Stimulated activated CD8-positive, alpha-beta memory T cell treated with anti-CD3 and anti-CD28 coated beads, Interleukin-15, amount 100 ng/mL, for 48 hours (primary cell): Measurements from ENCODE around the gene SRCIN1.

ENCODE experiments used
- DNase-seq, 2 donors: peaks; one replicate each; pipeline ENCODE4 v3.0.0-alpha.2; 2020; ENCODE audit warnings: low read depth in 2 of 2

The SRCIN1 gene

DNA sequence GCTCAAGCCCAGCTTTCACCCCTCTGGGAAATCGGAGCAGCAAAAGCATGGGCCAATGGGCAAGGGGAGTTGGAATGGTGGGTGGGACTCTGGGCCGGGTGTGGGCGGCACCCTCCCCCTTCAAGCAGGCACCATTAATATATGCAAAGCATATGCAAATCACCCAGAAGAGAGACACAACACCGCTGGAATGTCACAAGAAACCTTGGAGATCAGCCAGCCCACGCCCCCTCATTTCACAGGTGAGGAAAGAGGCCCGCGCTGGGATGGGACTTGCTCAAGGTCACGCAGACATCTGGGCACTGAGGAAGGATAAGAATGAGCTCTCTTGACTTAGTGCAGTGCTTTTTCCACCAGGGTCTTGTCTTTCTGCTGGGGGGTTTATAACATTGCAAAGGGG lies 4.8 kb downstream of the SRCIN1 start:
- no peak for DNase-seq

- DNase-seq: no peak
Measured at GRCh38 chr17:38600416-38600815, 5.3 kb downstream of the SRCIN1 start.

DNA sequence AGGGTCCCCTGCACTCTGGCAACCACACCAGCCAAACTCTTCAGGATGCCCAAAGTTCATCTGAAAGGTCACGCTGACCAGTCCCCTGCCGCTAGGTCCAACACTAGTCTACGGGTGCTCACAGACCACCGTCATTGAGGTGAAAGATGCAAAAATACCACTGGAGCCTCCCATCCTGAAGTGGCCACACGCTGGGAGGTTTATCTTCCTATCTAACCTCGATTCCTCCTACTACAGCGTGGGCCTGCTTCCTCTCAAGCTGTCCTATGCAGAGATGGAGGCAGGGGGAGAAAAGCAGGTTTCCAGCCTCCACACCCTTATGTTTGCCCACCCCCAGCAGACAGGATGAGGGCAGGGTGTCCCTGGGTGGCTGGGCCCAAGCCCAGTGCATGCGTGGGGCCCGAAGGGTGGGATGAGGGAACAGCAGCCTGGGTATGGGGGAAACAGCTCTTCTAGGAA lies 6.3 kb downstream of the SRCIN1 start:
- no peak for DNase-seq

DNA sequence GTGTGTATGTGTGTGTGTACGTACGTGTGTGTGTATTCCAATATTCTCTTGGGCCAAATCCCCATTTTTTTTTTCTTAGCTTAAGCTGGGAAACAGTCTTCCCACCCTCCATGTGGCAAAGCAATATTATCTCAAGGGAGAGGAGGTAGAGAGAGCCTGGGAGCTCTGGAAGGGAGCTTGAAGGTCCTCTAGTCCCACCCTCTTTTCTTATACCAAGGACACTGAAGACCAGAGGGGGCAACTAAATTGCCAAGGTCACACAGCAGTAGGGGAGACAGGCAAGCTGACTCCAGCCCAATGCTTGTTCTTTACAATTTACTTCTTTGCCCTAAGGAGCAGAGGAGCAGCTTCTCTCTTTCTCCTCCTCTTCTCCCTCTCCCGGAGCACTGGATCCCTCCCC lies 6.8 kb downstream of the SRCIN1 start:
- DNase-seq: no peak

GRCh38 chr17:38598536-38598935 lies 7.2 kb downstream of the SRCIN1 start:
- no peak for DNase-seq

- no peak for DNase-seq
Measured at GRCh38 chr17:38597375-38597774, 8.4 kb downstream of the SRCIN1 start.

DNA sequence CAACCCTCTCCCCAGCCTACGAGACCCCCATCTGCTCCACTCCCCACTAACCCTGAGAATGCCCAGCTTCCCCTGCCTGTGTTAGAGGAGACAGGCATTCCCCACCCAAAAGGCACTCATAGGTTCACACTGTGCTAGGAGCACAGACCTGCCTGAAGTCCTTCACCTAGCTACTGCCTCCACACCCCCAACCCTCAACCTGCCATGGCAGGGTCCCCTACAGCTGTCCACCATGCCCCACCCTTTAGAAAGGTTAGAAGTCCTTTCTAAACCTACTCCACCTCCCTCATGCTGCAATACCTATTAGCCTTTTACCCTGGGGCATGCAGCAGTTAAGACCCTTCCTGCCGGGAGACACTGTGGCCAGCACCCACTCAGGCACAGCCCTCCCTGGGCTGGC lies 9.1 kb downstream of the SRCIN1 start:
- DNase-seq: no peak

GRCh38 chr17:38595892-38596291 lies 9.9 kb downstream of the SRCIN1 start:
- no peak for DNase-seq

DNA sequence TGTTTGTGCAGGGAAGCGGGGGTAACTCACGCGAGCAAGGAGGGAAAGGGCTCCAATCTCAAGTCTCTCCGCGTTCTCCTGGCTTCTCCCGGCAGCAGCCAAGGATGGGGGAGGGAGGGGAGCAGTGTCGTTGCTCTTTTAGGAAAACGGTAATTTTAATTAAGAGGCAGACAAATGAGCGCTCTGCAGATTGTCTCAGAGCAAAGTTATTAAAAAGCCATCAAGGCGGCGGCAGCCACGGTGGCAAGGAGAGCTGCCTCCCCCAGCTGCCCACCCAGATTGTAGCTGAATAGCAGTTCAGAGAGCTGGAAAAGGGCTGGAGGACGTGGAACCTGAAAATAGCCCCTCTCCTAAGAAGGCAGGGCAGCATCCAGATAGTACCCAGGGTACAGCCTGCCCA lies 11.6 kb downstream of the SRCIN1 start:
- no peak for DNase-seq

GRCh38 chr17:38592487-38592886 lies 13.3 kb downstream of the SRCIN1 start:
- DNase-seq: no peak

GRCh38 chr17:38591759-38592241 lies 14.0 kb downstream of the SRCIN1 start:
- no peak for DNase-seq

GRCh38 chr17:38590988-38591758 lies 14.6 kb downstream of the SRCIN1 start:
- no peak for DNase-seq

DNA sequence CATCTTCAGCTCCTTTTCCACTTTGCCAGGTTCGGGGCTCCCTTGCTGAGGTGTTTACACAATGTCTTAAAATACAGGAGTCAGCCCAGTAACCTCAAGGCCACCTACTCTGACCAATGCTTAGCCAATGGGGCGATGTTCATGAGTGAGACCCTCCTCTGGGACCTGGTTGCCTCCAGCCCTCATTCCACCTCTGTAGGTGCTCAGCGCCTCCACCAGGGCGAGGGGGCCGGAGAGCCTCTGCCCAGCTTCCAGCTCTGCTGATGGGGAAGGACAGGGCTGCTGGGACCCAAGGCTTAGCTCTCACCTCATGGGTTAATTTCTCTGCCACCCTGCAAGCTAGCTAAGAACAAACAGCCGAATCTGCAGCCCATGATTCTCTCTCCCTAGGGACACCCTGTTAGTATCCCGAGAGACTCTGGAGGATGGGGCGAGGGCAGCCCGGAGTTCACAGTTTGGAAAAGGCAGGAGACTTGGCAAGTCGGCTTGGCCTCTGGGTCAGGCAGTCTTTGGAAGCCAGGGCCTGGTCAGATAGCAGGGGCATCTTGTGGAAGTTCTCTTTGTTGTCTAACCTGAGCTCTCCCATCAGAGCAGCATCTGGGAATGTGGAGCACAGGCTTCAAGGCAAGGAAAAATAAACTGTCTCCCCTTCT lies 16.2 kb downstream of the SRCIN1 start:
- no peak for DNase-seq

GRCh38 chr17:38588788-38589174 lies 17.0 kb downstream of the SRCIN1 start:
- DNase-seq: no peak

GRCh38 chr17:38587947-38588787 lies 17.6 kb downstream of the SRCIN1 start:
- DNase-seq: no peak

- DNase-seq: no peak
Measured at GRCh38 chr17:38587203-38587602, 18.5 kb downstream of the SRCIN1 start.

DNA sequence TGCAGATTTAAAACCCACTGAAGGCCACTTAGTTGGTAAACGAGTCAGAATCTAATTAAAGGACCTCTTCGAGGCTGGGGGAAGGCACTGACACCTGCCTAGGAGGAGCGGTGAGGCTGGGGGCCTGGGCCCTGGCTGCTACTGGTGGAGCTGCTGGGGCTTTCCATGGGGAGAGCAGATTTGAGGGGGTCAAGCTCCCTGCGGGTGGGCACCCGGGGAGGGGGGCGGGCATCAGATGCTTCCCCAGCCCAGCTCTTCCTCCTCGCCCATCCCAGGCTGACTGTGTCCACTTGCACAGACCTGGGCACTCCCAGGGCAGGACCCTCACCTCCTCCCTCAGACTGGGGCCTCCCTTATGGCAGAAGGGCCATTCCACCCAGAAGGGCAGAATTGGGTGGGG lies 19.0 kb downstream of the SRCIN1 start:
- DNase-seq: no peak

DNA sequence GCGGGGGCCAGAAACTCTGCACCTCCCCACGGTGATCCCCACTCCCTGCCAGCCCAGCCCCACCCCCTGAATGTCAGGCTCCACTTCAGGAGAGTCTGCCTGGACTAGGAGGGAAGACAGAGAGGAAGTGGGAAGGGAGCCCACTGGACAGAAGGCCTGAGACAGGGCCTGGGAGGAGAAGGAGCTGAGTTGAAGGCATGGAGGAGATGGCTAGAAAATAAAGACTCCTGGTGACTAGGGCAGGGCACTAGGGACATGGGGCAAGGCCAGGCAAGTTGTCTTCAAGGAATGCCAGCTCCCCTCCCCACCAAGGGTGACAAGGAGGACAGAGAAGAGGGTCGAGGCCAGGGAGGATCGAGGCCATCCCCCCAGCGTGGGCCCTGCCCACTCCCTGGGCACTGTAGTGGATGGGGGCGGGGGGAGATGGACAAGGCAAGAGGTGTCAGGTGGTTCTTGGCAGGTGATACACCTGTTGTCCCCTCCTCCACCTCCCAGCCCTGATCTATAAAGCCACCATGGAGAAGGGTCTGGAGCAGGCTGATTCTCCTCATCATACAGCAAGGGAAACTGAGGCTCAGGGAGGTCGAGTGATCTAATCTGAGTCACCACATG lies 19.7 kb downstream of the SRCIN1 start:
- no peak for DNase-seq

DNA sequence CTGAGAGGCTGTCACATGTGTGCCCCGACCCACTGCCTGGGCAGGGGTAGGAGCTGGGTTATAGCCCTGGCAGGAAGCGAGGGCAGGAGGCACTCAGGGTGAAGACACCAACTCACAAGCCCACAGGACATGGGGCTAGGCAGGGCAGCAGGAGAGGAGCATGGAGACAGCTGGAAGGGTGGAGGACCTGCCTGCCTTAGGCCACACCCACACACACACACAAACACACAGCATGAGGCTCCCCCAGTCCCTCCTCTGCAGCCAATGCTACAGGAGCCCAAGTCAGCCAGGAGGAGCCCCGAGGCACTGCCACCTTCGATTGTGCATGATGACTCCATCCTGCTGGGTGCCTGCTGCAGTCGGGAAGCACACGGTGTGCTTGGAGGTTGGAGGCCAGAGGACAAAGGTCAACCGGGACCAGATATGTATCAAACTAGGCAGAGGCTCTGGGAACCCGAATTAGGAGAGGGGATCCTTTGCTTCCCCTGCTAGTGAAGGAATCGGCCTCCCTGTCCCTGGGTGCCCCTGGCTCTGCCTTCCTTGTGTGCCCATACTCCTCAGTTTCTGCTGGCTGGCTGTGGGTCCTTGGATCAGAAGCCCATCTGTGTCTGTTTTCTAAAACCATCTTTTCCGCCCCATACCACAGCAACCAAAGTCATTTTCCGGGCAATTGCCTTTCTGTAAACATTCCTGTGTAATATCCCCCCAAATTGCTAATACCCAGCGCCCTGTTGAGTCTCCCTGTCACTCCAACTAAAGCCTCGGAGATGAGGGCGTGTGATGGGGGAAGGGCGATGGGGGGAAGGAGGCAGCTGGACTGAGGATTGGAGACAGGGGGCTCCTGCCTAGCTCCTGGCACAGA lies 20.5 kb downstream of the SRCIN1 start:
- DNase-seq: no peak

DNA sequence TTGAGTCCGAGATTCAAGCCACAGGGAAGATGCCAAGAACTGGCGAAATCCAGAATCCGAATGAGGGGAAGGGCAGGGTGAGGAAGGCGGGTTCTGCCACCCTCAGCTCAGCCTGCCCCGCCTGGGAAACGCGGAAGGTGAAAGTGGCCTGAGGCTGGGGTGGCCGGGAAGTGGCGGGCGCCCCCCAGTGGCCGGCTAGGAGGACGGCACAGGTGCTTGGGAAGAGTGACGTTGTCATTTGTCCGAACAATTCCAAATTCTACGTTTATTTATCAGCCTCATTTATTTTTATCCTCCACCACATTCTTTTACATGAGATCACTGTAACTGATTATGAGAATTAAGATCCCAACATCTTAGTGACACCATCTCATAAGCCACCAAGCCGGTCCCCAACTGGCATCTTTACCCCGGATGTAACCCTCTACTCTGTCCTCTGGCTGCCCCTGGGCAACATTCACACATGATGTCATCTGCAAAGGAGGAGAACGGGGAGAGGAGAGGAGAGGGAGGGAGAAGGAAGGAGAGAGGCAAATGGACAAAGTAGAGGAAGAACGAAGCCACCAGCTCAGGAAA lies 21.3 kb downstream of the SRCIN1 start:
- peak; percentile 47 to 49 for DNase-seq
